MG63 (cell line): Measurements from ENCODE around the gene PLSCR1. TPM values are rescaled to one million over a fixed set of nuclear protein-coding genes. Genes with fewer than 3 reads are reported as not detected.
A peak's percentile ranks its signal among the peaks of the same experiment; 100 is the strongest.
"Not testable (repeated sequence)": the region's sequence is repeated elsewhere in the genome, so short reads cannot be mapped to it uniquely, and the experiment has no call there.

ENCODE experiments used
- DNase-seq: peaks from one replicate; pipeline ENCODE4 v3.0.0-alpha.2; 2020
- H3K27me3 ChIP-seq: fragments of 250-450 bp; sonication (Bioruptor Pico); 2 replicates; pipeline ENCODE4 v1.5.1; 2020; ENCODE audit warnings: mild to moderate bottlenecking, moderate library complexity
- H3K36me3 ChIP-seq: fragments of 250-450 bp; sonication (Bioruptor Pico); 2 replicates; pipeline ENCODE4 v1.5.1; 2020; ENCODE audit warnings: mild to moderate bottlenecking, moderate library complexity
- H3K4me3 ChIP-seq: fragments of 250-450 bp; sonication (Bioruptor Pico); 2 replicates; pipeline ENCODE4 v1.5.1; 2020; ENCODE audit warnings: mild to moderate bottlenecking, moderate library complexity
- H3K9me3 ChIP-seq: fragments of 250-450 bp; sonication (Bioruptor Pico); 2 replicates; pipeline ENCODE4 v1.5.1; 2020; ENCODE audit warnings: mild to moderate bottlenecking, moderate library complexity
- total RNA-seq: library from RNA; depleted of rRNA; stranded (reverse); fragments of >200 nt; shearing (Covaris generic); gene quantifications from 2 replicates; pipeline ENCODE4 v1.2.3, GENCODE V29; 2014; ENCODE audit warnings: low replicate concordance

Gene PLSCR1
- total RNA-seq, 1 experiment from 2014 or later, result 113 TPM

DNA sequence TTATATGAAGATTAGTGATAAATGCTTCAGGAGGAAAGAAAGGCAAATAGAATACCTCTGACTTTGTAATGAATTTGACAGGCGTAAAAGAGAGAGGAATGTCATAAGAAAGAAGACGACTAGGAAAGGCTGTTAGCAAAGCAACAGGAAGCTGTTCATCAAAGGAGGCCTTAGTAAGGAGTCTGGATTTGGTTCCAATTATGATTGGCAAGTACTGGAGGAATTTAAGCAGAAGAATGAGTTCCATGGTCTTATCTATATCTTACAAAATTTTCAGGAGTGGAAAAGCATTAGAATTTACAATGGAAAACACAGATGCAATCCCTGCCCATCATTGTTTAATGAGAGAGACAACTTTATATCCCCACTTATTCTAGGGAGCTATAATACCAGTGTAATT lies 13.8 kb downstream of the PLSCR1 start:
- H3K27me3 ChIP-seq, result no peaks in the 10 kb centered on the region
- no peak for DNase-seq
- peaks cover 93% of the 10 kb centered on the region for H3K36me3 ChIP-seq
- no peaks in the 10 kb centered on the region for H3K9me3 ChIP-seq
- H3K4me3 ChIP-seq, result no peak overlapping the region

DNA sequence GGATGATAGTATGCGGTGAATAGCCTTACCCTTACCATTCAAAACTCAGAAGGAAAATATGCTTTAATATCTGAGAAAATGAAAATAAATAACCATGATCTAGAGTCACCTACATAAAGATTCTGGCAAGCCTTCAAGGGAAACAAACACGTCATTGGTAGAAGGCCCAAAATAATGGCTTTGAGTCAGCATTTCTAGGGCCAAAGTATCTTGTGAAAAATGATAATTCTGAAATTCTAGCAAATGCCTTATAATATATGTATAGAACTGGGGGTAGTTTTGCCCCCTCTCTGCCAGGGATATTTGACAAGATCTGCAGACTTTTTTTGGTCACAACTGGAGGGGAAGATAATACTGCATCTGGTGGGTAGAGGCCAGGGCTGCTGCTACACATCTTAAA lies 15.4 kb downstream of the PLSCR1 start:
- Histone ChIP-seq H3K4me3 (no peak overlapping the region), H3K9me3 (no peaks in the 10 kb centered on the region), H3K36me3 (peaks cover 93% of the 10 kb centered on the region), H3K27me3 (no peaks in the 10 kb centered on the region)
- DNase-seq, result no peak

DNA sequence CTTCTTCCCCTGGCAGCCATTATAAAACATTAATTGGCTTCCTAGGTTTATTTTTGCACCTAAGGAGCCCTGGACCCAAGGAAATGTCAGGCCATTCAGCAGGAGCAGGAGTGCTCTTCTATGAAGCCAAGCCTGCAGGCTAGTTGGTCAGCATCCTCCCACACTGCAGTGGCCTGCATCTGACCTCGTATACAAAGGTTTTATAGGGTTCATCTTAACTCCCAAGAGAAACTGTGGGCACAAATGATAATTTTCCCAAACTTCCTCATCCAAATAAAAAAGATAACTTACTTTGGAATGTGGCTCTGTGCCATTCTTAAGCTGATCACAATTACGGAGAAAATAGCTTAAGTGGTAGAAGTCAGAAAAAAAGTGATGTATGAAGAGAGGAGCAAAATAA lies 19.4 kb downstream of the PLSCR1 start:
- H3K27me3 ChIP-seq, result no peaks in the 10 kb centered on the region
- no peaks in the 10 kb centered on the region for H3K9me3 ChIP-seq
- peaks cover 90% of the 10 kb centered on the region for H3K36me3 ChIP-seq
- no peak overlapping the region for H3K4me3 ChIP-seq
- no peak for DNase-seq

DNA sequence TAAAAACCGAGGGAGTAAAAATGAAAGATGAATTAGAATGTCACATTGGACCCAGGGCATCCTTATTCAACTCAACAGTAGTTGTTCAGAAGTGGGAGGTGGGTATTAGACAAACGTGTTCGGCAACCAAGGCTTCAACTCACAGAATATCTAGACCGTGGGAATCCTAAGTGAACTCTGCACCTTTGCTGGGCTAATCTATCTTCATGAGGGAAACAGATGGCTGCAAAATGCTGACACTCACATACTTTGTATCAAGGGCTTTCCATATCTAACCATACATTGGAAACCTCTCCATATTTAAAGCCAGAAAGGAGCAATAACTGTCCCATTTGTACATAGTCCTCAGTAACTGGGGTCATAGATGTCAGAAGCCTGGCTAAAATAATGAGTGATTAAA lies 20.9 kb downstream of the PLSCR1 start:
- Histone ChIP-seq H3K27me3 (no peaks in the 10 kb centered on the region), H3K4me3 (no peak overlapping the region), H3K9me3 (no peaks in the 10 kb centered on the region), H3K36me3 (peaks cover 91% of the 10 kb centered on the region)
- DNase-seq, result no peak

DNA sequence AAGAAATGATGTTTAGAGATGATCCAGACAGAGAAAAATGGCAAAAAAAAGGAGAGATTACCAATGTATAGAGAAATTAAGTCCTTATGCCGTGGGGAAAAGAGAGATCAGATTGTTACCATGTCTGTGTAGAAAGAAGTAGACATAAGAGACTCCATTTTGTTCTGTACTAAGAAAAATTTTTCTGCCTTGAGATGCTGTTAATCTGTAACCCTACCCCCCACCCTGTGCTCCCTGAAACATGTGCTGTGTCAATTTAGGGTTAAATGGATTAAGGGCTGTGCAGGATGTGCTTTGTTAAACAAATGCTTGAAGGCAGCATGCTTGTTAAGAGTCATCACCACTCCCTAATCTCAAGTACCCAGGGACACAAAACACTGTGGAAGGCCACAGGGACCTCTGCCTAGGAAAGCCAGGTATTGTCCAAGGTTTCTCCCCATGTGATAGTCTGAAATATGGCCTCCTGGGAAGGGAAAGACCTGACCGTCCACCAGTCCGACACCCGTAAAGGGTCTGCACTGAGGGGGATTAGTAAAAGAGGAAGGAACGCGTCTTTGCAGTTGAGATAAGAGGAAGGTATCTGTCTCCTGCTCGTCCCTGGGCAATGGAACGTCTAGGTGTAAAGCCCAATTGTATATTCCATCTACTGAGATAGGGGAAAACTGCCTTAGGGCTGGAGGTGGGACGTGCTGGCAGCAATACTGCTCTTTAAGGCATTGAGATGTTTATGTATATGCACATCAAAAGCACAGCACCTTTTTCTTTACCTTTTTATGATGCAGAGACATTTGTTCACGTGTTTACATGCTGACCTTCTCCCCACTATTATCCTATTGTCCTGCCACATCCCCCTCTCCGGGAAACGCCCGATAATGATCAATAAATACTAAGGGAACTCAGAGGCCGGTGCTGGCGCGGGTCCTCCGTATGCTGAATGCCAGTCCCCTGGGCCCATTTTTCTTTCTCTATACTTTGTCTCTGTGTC lies 21.9 kb downstream of the PLSCR1 start:
- H3K27me3 ChIP-seq, H3K4me3 ChIP-seq, DNase-seq, H3K9me3 ChIP-seq: not testable (repeated sequence)
- peaks cover 90% of the 10 kb centered on the region for H3K36me3 ChIP-seq

DNA sequence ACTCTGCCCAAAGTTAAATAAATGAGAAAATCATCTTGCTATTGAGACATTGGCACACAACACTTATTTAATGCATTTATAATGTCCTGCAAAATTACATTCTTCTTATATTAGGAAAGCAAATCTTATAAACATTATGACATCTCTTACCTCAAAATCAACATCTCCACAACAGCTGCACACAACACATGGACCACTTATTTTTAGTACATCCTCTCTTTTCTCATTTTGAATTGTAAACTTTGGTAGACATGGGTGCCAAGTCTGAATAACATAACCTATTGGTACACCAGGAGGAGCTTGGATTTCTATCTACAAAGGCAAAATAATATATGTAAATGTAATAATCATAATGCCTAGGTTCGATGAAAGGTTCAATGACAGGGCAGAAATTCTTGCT lies 23.0 kb downstream of the PLSCR1 start:
- no peak for DNase-seq
- Histone ChIP-seq H3K27me3 (no peaks in the 10 kb centered on the region), H3K36me3 (peaks cover 86% of the 10 kb centered on the region), H3K4me3 (no peak overlapping the region), H3K9me3 (no peaks in the 10 kb centered on the region)

DNA sequence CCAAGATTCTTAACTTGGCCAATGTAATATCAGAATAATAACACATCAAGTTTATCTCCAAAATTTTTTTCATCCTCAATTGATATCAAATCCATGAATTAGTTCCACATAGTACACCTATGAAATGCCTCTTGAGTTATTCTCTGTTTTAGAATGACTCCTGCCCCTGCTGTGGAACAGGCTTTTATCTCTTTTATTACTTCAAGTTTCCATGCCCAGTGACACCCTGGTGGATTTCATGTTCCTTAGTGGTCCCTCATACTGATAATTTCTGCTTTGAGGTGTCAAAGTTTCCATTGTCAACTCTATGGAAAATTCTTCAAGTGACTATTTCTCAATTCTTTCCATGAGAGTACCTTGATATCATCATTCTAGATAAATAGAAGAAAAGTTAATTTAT lies 24.6 kb downstream of the PLSCR1 start:
- Histone ChIP-seq H3K4me3 (no peak overlapping the region), H3K9me3 (no peaks in the 10 kb centered on the region), H3K36me3 (peaks cover 88% of the 10 kb centered on the region), H3K27me3 (no peaks in the 10 kb centered on the region)
- no peak for DNase-seq

DNA sequence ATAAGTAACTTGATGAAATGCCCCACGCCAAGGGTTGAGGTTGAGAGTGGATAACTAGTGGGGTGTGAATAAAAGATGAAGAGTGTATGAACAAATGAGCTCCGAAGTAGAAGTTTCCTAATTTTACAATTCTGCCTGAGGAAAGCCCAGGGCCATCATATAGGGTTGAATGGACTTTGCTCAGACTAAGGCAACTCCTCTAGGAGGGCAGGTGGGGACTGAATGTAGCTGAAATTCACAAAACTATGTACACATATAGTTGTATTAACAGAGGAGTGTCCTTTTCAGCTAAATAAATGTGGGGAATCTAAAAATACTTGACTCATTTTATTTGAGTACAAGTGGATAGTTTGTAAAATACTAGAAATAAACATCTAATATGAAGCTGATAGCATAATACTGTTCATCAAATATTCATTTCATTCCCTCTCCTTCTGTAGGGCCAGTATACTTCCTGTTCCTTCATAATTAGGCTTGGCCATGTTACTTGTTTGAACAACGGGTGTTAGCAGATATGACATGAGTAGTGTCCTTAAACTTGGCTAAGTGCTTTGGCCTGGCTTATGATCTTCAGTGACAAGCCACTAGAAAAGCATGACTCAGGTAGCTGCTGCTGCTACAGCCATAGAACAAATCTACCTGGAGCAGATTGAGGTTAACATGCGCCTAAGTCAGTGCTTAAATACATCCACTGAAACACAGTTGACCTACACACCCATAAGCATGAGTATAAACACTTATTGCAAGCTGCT lies 26.5 kb downstream of the PLSCR1 start:
- no peak for DNase-seq
- no peaks in the 10 kb centered on the region for H3K27me3 ChIP-seq

DNA sequence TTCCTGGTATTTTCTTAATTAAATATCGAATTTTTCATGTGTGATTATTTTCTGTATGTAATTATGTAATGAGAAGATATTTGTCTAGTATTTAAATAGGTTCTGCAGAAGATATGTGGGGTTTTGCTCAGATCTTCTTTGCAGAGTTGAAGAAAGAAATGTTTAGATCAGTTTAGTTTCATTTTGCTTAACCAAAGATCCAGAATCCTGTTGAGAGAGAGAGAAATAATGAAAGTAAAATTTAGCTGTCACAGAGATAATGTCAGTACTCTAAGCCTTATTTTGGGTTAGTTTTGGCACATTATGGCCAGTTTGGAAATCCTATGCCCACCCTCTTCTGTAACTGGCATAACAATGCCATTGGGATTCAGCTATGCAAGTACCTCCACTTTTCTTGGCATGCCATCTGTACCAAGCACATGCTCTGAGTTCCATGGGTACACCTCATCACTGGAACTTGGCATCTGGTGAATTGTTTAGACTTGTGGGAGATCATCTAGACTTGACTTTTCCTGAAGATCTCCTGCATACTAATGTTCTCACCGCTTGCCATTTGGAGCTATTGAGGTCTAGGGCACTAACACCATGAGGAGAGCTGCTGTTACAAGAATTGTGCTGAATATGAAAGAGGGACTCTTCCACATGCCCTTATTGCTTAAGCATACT lies 30.9 kb downstream of the PLSCR1 start:
- DNase-seq, result peak; percentile 71
- Histone ChIP-seq H3K4me3 (no peak overlapping the region), H3K36me3 (peaks cover 60% of the 10 kb centered on the region), H3K9me3 (no peaks in the 10 kb centered on the region), H3K27me3 (no peaks in the 10 kb centered on the region)

More for the DNA sequence above, 26.5 kb downstream of the PLSCR1 start:
- Histone ChIP-seq H3K36me3 (peaks cover 88% of the 10 kb centered on the region), H3K9me3 (no peaks in the 10 kb centered on the region), H3K4me3 (no peak overlapping the region)

DNA sequence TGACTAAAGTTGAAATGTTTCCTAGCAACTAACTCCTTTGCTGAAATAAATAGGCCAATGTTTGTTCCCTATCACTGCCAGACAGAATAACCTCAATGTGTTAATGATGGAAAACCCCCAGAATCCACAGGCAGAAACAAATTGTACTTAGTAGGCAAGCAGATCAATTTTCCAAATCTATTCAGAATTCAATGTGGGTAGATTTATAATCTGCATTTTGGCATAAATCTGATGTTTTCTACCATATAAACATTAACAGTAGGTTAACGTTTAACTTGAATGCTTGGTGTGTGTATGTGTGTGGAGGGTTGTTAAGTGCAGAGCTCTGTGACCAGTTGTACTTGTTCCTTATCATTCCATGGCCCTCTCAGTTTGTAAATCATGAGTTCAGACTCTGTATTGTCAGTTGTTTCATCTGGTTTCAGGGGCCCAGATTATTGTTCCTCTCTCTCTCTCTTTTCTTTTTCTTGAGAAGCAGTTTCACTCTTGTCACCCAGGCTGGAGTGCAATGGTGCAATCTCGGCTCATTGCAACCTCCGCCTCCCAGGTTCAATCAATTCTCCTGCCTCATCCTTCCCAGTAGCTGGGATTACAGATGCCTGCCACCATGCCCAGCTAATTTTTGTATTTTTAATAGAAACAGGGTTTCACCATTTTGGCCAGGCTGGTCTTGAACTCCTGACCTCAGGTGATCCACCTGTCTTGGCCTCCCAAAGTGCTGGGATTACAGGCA lies 32.8 kb downstream of the PLSCR1 start:
- no peaks in the 10 kb centered on the region for H3K27me3 ChIP-seq
- H3K36me3 ChIP-seq, result peaks cover 44% of the 10 kb centered on the region
- no peak overlapping the region for H3K4me3 ChIP-seq
- no peaks in the 10 kb centered on the region for H3K9me3 ChIP-seq
- DNase-seq, result no peak

DNA sequence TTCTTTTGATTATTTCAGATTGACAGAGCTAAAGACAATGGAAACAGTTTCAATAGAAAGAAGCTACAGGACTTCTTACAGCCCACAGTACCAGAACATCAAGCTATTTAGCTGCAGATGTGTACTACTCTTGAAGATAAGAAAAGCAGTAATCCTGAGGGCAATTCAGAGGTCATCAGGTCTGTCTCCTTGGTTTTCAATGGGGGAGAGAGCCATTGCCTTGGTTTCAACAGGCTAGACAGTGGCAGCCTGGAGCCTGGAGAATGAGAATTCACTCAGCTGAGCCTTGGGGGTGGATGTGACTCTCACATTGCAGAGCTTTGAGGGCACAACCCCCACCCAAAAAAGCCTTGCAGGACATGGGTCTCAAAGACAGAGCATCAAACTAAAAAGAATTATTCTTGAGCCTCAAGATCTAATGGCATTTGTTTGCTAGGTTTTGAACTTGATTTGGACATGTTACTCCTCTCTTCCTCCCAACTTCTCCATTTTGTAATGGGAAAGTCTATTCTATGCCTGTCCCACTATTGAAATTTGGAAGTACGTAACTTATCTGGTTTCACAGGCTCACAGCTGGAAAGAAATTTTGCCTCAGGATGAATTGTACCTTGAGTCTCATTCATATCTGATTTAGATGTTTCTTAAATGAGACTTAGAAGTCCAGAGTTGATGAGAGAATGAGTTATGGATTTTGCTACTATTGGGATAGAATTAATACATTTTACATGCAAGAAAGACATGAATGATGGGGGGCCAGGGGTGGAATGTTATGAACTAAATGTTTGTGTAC lies 36.9 kb downstream of the PLSCR1 start:
- peaks cover 4% of the 10 kb centered on the region for H3K36me3 ChIP-seq
- no peaks in the 10 kb centered on the region for H3K9me3 ChIP-seq
- no peak overlapping the region for H3K4me3 ChIP-seq
- no peaks in the 10 kb centered on the region for H3K27me3 ChIP-seq
- no peak for DNase-seq

DNA sequence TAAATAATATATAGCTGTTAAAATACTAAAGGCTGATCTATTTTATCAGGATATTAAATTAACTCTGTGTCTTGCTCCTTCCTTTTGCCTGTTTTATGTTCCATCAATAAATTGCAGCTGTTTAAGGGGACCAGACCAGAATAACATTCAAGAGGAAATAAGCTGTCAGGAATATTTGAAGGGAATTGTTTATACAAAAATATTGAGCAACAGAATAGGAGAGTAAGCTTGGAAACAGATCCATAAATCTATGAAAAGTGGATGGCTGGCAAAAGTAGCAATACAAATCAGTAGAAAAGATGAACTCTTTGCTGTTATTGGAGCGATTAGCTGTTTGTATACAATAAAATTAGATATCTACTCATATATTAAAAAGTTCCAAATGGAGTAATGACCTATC lies 38.9 kb downstream of the PLSCR1 start:
- Histone ChIP-seq H3K27me3 (no peaks in the 10 kb centered on the region), H3K36me3 (no peaks in the 10 kb centered on the region; the same call in 1 of the 2 replicates), H3K9me3 (no peaks in the 10 kb centered on the region), H3K4me3 (no peak overlapping the region)
- DNase-seq, result no peak

DNA sequence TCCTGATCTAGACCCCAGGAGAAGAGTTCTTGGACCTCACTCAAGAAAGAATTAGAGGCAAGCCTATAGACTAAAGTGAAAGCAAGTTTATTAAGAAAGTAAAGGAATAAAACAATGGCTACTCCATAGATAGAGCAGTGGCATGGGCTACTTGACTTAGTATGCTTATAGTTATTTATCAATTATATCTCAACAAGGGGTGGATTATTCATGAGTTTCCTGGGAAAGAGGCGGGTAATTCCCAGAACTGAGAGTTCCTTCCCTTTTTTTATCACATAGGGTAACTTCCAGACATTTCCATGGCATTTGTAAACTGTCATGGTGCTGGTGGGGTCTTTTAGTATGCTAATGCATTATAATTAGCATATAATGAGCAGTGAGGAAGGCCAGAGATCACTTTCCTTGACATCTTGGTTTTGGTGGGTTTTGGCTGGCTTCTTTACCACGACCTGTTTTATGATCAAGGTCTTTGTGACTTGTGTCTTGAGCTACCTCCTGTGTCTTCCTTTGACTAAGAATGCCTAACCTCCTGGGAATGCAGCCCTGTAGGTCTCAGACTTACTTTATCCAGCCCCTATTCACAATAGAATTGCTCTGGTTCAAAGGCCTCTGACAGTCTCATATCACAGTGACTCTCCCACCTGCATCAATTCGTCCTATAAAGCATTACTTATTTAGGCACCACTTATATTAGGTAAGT lies 39.8 kb downstream of the PLSCR1 start:
- DNase-seq, result no peak
- Histone ChIP-seq H3K9me3 (no peaks in the 10 kb centered on the region), H3K36me3 (no peaks in the 10 kb centered on the region; the same call in 1 of the 2 replicates), H3K4me3 (no peak overlapping the region), H3K27me3 (no peaks in the 10 kb centered on the region)

DNA sequence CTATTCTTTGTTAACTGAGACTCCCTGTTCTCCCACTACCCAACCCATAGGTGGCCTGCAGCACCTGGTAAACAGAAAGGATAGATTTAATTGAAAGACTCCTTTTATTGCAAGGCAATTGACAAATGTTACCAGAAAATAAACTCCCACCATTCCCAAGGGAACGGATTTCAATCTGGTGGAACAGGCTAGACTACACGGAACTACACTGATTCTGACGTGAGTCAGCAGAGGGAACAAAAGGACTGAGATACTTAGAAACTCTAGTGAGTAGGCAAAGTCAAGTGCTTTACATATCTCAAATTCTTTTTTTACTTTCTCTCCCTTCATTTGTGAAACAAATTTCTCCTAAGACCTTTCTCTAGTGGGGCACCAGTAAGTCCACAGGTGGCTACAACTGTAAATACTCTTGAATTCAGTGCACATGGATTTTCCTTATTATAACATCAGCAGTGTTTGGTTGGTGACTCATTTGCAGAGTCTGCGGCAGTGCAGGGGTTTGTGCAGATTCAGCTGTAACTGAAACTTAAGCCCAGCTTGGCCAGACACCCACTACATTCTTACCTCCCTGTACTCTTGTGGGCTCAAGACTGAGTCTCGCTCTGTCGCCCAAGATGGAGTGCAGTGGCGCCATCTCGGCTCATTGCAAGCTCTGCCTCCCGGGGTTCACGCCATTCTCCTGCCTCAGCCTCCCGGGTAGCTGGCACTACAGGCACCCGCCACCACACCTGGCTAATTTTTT lies 40.8 kb downstream of the PLSCR1 start:
- no peak overlapping the region for H3K4me3 ChIP-seq
- peak; percentile 89 for DNase-seq

More for the DNA sequence above, 40.8 kb downstream of the PLSCR1 start:
- no peaks in the 10 kb centered on the region for H3K27me3 ChIP-seq
- no peaks in the 10 kb centered on the region for H3K9me3 ChIP-seq
- no peaks in the 10 kb centered on the region; the same call in 1 of the 2 replicates for H3K36me3 ChIP-seq
